Hepatocyte (in vitro differentiated cells): ENCODE measurements around the gene NOX5. TPM values are rescaled to one million over a fixed set of nuclear protein-coding genes. Genes with fewer than 3 reads are reported as not detected.

ENCODE experiments used
- DNase-seq: peaks from one replicate; pipeline ENCODE4 v3.0.0-alpha.2; 2016; ENCODE audit warnings: low spot score
- H2AFZ ChIP-seq: fragments of 200-600 bp; sonication (generic); 2 replicates; pipeline ENCODE4 v1.6.0; 2016; ENCODE audit warnings: antibody characterized with exemption, mild to moderate bottlenecking
- H3K27ac ChIP-seq: fragments of 200-600 bp; sonication (generic); 2 replicates; pipeline ENCODE4 v1.5.1; 2016; ENCODE audit warnings: mild to moderate bottlenecking
- H3K27me3 ChIP-seq: fragments of 200-600 bp; sonication (generic); 2 replicates; pipeline ENCODE4 v1.6.1; 2016
- H3K36me3 ChIP-seq: fragments of 200-600 bp; sonication (generic); replicated peaks from 2 replicates; pipeline ENCODE4 v1.5.1; 2016; ENCODE audit warnings: low read depth; ENCODE audit not compliant: insufficient read depth
- H3K4me1 ChIP-seq: fragments of 200-600 bp; sonication (generic); 2 replicates; pipeline ENCODE4 v1.5.1; 2016; ENCODE audit warnings: mild to moderate bottlenecking, moderate library complexity; ENCODE audit not compliant: insufficient read depth
- H3K4me2 ChIP-seq: fragments of 200-600 bp; sonication (generic); 2 replicates; pipeline ENCODE4 v1.6.0; 2016
- H3K4me3 ChIP-seq: fragments of 200-600 bp; sonication (generic); 2 replicates; pipeline ENCODE4 v1.5.1; 2016; ENCODE audit warnings: mild to moderate bottlenecking
- H3K79me2 ChIP-seq: fragments of 200-600 bp; sonication (generic); 2 replicates; pipeline ENCODE4 v1.6.0; 2017; ENCODE audit warnings: mild to moderate bottlenecking
- H3K9me2 ChIP-seq: fragments of 200-600 bp; sonication (generic); replicated peaks from 2 replicates; pipeline ENCODE4 v1.6.0; 2017; ENCODE audit warnings: mild to moderate bottlenecking; ENCODE audit not compliant: insufficient read depth
- H3K9me3 ChIP-seq: fragments of 200-600 bp; sonication (generic); 2 replicates; pipeline ENCODE4 v1.5.1; 2016; ENCODE audit warnings: low read depth, mild to moderate bottlenecking
- H4K20me1 ChIP-seq: fragments of 200-600 bp; sonication (generic); 2 replicates; pipeline ENCODE4 v1.6.0; 2016; ENCODE audit warnings: mild to moderate bottlenecking; ENCODE audit not compliant: insufficient read depth, poor library complexity, severe bottlenecking
- CTCF ChIP-seq: fragments of 200-600 bp; sonication (generic); IDR thresholded peaks from 2 replicates; pipeline ENCODE4 v1.5.1; 2016; ENCODE audit warnings: antibody characterized with exemption, mild to moderate bottlenecking; ENCODE audit not compliant: poor library complexity
- EZH2 ChIP-seq: fragments of 200-600 bp; sonication (generic); IDR thresholded peaks from 2 replicates; pipeline ENCODE4 v1.6.1; 2016; ENCODE audit warnings: antibody characterized with exemption, mild to moderate bottlenecking, borderline replicate concordance
- EZH2phosphoT487 ChIP-seq: fragments of 200-600 bp; sonication (generic); IDR thresholded peaks from one replicate; pipeline ENCODE4 v1.6.1; 2018; ENCODE audit warnings: antibody characterized with exemption, mild to moderate bottlenecking, low read depth, moderate library complexity; ENCODE audit not compliant: unreplicated experiment, severe bottlenecking
- WGBS: methylation state at CpG from one replicate; pipeline ENCODE4 v1.1.6; 2016; ENCODE audit warnings: low lambda C conversion rate; ENCODE audit errors: missing lambda C conversion rate; 5-methylcytosine and 5-hydroxymethylcytosine counted together
- polyA plus RNA-seq: library from polyadenylated mRNA; unstranded; fragments of >200 nt; fragmentation: Nextera tagmentation; extraction: Ambion mirVana; gene quantifications from 2 replicates; pipeline ENCODE4 v1.2.1, GENCODE V29; 2016
- total RNA-seq: library from RNA; depleted of rRNA; stranded (reverse); fragments of >200 nt; gene quantifications from 2 replicates; pipeline ENCODE4 v1.2.3, GENCODE V29; 2014

The NOX5 gene
- total and polyA plus RNA-seq, 2 experiments from 2014 or later, result 0.13 TPM; not detected in 1

DNA sequence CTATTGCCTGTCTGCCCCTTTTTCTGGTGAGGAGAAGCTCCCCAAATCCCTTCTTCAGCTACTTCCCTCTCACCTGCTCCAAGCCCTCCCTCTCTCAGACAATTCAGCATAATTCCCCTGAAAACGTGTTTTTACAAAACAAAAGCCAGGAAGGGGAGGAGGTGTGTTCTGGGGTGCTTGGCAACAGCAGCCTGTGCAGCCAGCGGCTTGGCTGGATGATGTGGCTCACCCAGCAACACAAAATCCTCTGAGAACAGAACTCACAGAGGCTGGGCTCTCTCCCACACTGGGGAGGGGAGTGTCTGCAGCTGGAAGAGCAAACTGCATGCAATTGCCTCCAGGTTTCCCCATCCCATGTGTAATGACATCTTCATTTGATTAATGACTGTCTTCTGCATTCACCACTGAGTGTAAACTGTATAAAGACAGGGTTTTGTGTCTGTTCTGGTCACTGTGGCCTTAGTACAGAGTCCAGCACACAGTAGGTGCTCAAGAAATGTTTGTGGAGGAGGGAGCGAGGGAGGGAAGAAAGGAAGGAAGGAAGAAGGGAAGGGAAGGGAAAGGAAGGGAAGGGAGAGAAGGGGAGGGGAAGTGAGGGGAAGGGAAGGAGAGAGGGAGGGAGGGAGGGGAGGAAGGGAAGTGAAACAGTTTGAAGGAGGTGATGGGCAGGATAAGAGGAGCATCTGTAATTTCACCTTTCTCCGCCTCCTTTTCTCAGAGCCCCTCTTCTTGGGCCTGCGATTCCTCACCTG, 75.9 kb downstream of the NOX5 start:
- Histone ChIP-seq H3K9me3 (no peaks in the 10 kb centered on the region), H3K36me3 (no peaks in the 10 kb centered on the region), H3K27me3 (no peaks in the 10 kb centered on the region), H4K20me1 (no peaks in the 10 kb centered on the region), H3K79me2 (no peaks in the 10 kb centered on the region), H3K4me2 (no peak overlapping the region), H3K4me1 (no peaks in the 10 kb centered on the region), H3K4me3 (no peak overlapping the region), H3K27ac (no peak overlapping the region), H3K9me2 (no peaks in the 10 kb centered on the region), H2AFZ (no peak overlapping the region)
- TF ChIP-seq EZH2phosphoT487, result no peak
- TF ChIP-seq EZH2, result no peak
- TF ChIP-seq CTCF, result no peak
- WGBS, result 57% methylated on average over 4 of the region's 5 CpGs
- peak; percentile 55 for DNase-seq

GRCh38 chr15:69091654-69092053, 77.2 kb downstream of the NOX5 start:
- no peak overlapping the region for H3K27ac ChIP-seq
- 95% methylated on average over 1 of the region's 1 CpG for WGBS
- H3K9me3 ChIP-seq, result no peaks in the 10 kb centered on the region
- no peak overlapping the region for H2AFZ ChIP-seq
- no peaks in the 10 kb centered on the region for H4K20me1 ChIP-seq
- no peak for DNase-seq
- H3K9me2 ChIP-seq, result no peaks in the 10 kb centered on the region
- H3K79me2 ChIP-seq, result no peaks in the 10 kb centered on the region
- no peak overlapping the region for H3K4me2 ChIP-seq
- H3K4me1 ChIP-seq, result no peaks in the 10 kb centered on the region
- no peaks in the 10 kb centered on the region for H3K27me3 ChIP-seq
- no peaks in the 10 kb centered on the region for H3K36me3 ChIP-seq
- TF ChIP-seq EZH2 (no peak), EZH2phosphoT487 (no peak), CTCF (no peak)
- H3K4me3 ChIP-seq, result no peak overlapping the region

- no peaks in the 10 kb centered on the region for H3K9me3 ChIP-seq
- TF ChIP-seq CTCF, result no peak
- WGBS, result 67% methylated on average over 7 of the region's 7 CpGs
- H3K79me2 ChIP-seq, result no peaks in the 10 kb centered on the region
- no peaks in the 10 kb centered on the region for H4K20me1 ChIP-seq
- no peaks in the 10 kb centered on the region for H3K4me1 ChIP-seq
- H3K36me3 ChIP-seq, result no peaks in the 10 kb centered on the region
- H3K4me3 ChIP-seq, result no peak overlapping the region
- H3K9me2 ChIP-seq, result no peaks in the 10 kb centered on the region
- no peak overlapping the region for H3K4me2 ChIP-seq
- no peaks in the 10 kb centered on the region for H3K27me3 ChIP-seq
- no peak for DNase-seq
- H3K27ac ChIP-seq, result no peak overlapping the region
- no peak overlapping the region for H2AFZ ChIP-seq
These were observed 77.7 kb downstream of the NOX5 start for GRCh38 chr15:69092159-69092558.
